BLaER1 (cell line): ENCODE data around the gene HGFAC.
"Not testable (repeated sequence)": the region's sequence is repeated elsewhere in the genome, so short reads cannot be mapped to it uniquely, and the experiment has no call there.

Experiments used
- H3K27ac ChIP-seq: shearing (Covaris generic); formaldehyde crosslinking; 2 replicates; pipeline ENCODE4 v1.8.1; 2022
- H3K27me3 ChIP-seq: shearing (Covaris generic); formaldehyde crosslinking; 2 replicates; pipeline ENCODE4 v1.8.1; 2022
- H3K36me3 ChIP-seq: shearing (Covaris generic); formaldehyde crosslinking; 2 replicates; pipeline ENCODE4 v1.8.1; 2022
- H3K4me1 ChIP-seq: shearing (Covaris generic); formaldehyde crosslinking; 2 replicates; pipeline ENCODE4 v1.8.1; 2022
- H3K4me2 ChIP-seq: shearing (Covaris generic); formaldehyde crosslinking; 2 replicates; pipeline ENCODE4 v1.8.1; 2022
- H3K4me3 ChIP-seq: shearing (Covaris generic); formaldehyde crosslinking; 2 replicates; pipeline ENCODE4 v1.8.1; 2022
- H3K9ac ChIP-seq: shearing (Covaris generic); formaldehyde crosslinking; 2 replicates; pipeline ENCODE4 v1.8.1; 2022
- H3K9me3 ChIP-seq: shearing (Covaris generic); formaldehyde crosslinking; 2 replicates; pipeline ENCODE4 v1.8.1; 2022
- H4K20me1 ChIP-seq: shearing (Covaris generic); formaldehyde crosslinking; 2 replicates; pipeline ENCODE4 v1.8.1; 2022
- Cebpa-rat ChIP-seq: shearing (Covaris generic); IDR thresholded peaks from 2 replicates; pipeline ENCODE4 v1.8.1; 2022

Gene HGFAC

DNA sequence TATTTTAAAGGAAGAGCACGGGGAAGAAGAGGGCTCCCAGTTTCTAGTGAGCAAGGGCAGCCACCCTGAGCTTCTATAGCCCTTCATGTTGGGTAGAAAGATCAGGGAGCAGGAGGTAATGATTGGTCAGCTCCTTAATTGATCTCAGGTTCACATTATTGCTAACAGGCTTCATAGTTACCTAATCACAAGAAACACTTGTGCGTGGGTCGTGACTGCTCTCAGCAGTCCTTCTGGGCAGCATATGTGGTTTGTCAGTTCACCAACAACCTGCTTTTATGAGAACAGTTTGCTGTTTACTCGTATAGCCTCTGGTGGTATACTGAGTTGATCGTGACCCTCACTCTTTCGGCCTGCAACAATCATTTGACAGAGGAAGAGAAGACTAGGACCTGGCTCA, 16.6 kb downstream of the HGFAC start:
- no peaks in the 10 kb centered on the region for H4K20me1 ChIP-seq
- no peak overlapping the region for H3K27ac ChIP-seq
- H3K4me2 ChIP-seq = no peak overlapping the region
- no peak for TF ChIP-seq Cebpa-rat
- H3K27me3 ChIP-seq = peaks cover 10% of the 10 kb centered on the region
- H3K4me3 ChIP-seq = no peak overlapping the region
- peaks cover 54% of the 10 kb centered on the region for H3K9me3 ChIP-seq
- no peaks in the 10 kb centered on the region for H3K36me3 ChIP-seq
- H3K4me1 ChIP-seq = peaks cover 29% of the 10 kb centered on the region
- no peak overlapping the region for H3K9ac ChIP-seq

DNA sequence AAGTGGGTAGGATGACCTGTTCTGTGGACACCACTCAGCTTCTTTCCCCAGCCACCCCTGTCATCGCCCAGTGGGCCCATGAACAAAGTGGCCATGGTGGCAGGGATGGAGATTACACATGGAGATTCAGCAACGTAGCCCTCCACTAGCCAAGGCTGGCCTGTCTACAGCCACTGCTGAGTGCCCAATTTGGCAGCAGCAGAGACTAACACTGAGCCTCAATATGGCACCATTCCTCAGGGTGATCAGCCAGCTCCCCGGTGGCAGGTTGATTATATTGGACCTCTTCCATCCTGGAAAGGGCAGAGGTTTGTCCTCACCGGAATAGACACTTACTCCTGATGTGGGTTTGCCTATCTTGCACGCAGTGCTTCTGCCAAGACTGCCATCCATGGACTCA, 17.4 kb downstream of the HGFAC start:
- H3K27me3 ChIP-seq = peaks cover 18% of the 10 kb centered on the region
- H3K4me1 ChIP-seq = peaks cover 37% of the 10 kb centered on the region
- H3K36me3 ChIP-seq, H3K9ac ChIP-seq, H3K4me2 ChIP-seq, H4K20me1 ChIP-seq, H3K27ac ChIP-seq, H3K4me3 ChIP-seq: not testable (repeated sequence)
- peaks cover 46% of the 10 kb centered on the region for H3K9me3 ChIP-seq

DNA sequence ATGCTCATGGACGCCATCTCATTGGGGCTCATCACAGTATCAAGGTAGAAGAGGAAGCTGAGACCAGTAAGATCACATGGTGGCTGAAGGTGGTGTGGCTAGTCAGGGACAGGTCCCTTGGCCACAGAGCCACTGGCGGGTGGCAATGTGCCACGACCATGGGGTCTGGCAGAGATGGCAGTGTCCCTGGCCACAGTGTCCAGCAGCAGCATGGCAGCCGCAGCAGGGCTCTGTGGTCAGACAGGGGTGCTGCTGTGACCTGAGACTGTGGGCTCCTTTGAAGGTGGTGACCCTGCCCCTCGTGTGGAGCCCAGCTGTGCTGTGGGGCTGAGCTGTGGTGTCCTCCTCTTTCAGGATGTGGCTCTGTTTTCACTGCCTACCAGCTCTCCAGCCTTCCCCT, 19.2 kb downstream of the HGFAC start:
- H3K27me3 ChIP-seq = peaks cover 34% of the 10 kb centered on the region
- H3K36me3 ChIP-seq = no peaks in the 10 kb centered on the region
- peaks cover 28% of the 10 kb centered on the region for H3K9me3 ChIP-seq
- H4K20me1 ChIP-seq = no peaks in the 10 kb centered on the region
- peaks cover 54% of the 10 kb centered on the region for H3K4me1 ChIP-seq
- no peak overlapping the region for H3K4me3 ChIP-seq
- no peak for TF ChIP-seq Cebpa-rat
- peak overlapping the region; percentile 52; the same call in 1 of the 2 replicates for H3K27ac ChIP-seq
- peak overlapping the region; percentile 86 for H3K4me2 ChIP-seq
- H3K9ac ChIP-seq = no peak overlapping the region; the same call in 1 of the 2 replicates

DNA sequence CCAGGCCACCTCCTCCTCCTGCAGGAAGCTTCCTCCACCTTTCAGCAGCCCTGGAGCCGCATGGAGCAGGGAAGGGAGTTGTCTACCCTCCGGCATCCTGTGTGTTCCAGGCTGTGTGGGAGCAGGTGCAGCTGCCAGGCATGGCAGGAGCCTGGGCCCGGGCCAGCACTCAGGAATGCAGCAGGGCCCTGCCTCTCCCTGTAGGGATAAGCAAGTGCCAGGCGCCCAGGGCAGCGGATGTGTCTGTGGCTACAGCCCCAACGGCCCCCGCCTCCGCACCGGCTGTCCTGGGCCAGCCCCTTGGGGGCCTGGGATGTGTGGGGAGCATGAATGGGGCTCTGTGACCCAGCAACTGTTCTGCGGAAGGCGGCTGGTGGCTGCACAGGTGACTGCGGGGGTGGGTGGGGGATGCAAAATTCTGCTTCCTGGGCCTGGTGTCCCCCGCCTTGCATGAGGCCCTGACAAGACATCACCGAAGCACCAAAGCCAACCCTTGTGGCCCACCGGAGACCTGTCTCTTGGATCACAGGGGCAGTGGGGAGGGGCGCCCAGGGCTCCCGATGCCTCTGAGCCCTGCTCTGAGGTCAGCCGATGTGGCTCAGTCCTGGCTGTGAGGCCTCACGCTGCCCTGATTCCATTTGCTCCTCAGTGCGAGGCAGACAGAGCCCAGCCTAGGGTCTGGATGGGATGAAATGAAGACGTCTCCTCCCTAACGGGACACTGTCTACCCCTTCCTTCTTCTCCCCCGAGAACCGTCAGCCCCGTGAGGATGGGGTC, 19.9 kb downstream of the HGFAC start:
- no peaks in the 10 kb centered on the region for H3K36me3 ChIP-seq
- H3K9ac ChIP-seq = peak overlapping the region; percentile 6; the same call in 1 of the 2 replicates
- H3K4me2 ChIP-seq = peak overlapping the region; percentile 86
- H4K20me1 ChIP-seq = no peaks in the 10 kb centered on the region
- H3K4me3 ChIP-seq = peak overlapping the region; percentile 40
- peaks cover 20% of the 10 kb centered on the region for H3K9me3 ChIP-seq
- peaks cover 62% of the 10 kb centered on the region for H3K4me1 ChIP-seq
- peak overlapping the region; percentile 52 for H3K27ac ChIP-seq
- peaks cover 34% of the 10 kb centered on the region for H3K27me3 ChIP-seq
- no peak for TF ChIP-seq Cebpa-rat

DNA sequence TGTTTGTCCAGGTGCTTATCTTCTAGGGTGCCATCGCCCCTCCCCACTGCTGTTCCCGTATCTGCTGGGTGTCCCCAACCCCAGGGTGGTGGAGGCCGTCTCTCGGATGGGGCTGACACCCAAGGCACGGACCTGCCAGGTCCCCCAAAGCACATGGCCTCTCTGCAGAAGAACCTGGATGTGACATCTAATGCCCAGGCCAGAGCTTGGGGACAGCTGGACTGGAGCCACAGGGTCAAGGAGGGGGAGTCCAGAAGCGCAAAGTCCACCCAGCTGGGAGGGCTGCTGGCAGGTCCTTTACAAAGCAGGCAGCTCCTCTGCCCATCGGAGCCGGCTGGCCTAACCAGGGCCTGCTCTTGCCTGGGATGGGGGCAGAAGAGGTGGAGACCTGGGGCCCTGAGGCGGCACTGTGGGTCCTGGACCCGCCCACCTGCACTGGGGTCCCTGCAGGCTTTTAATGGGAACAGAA, 20.6 kb downstream of the HGFAC start:
- peak overlapping the region; percentile 86 for H3K4me2 ChIP-seq
- H3K36me3 ChIP-seq = no peaks in the 10 kb centered on the region
- peaks cover 14% of the 10 kb centered on the region for H3K9me3 ChIP-seq
- peak overlapping the region; percentile 2; the same call in 1 of the 2 replicates for H3K4me3 ChIP-seq
- 0 out of 2 replicates have a peak overlapping the region, but pooled peaks have one; percentile 6 for H3K9ac ChIP-seq
- TF ChIP-seq Cebpa-rat = no peak
- H3K27me3 ChIP-seq = peaks cover 34% of the 10 kb centered on the region
- H4K20me1 ChIP-seq = no peaks in the 10 kb centered on the region
- H3K4me1 ChIP-seq = peaks cover 62% of the 10 kb centered on the region
- peak overlapping the region; percentile 52 for H3K27ac ChIP-seq

DNA sequence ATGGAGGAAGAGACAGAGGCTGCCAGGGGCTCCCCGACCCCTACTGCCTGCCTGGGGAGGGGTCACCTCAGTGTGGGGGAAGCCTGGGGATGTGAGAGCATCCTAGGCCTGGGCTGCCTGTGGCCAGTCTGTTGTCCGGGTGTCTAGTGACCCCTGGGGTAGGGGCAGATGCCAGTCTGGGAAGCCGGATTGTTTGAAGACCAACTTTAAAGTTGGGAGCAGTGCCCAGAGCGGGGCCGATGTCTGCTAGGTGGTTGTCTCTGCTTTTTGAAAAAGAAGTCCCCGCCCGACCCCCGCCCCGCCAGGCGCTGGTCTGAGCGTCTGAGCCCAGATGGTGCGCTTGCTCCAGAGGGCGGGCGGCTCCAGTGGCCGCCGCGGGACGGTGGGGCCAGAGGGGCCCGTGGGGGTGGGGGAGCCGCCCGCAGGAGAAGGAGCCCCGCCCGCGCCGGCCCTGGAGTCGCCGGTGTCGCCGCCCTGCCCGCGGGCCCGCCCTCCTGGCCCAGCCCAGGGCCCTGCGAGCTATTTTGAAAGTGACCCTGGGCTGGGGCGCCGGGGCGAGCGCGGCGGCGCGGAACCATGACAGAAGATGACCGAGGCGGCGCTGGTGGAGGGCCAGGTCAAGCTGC, 21.1 kb downstream of the HGFAC start, which contains the start of gene DOK7:
DOK7 (plus strand) TSS at position 517 of the 626 bp plus-strand sequence; CDS start at position 587, 70 bp downstream.
- TF ChIP-seq Cebpa-rat = no peak
- H3K4me3 ChIP-seq = peak within 1 kb of the TSS; percentile 53; the same call in 1 of the 2 replicates
- peaks cover 34% of the 10 kb centered on the region for H3K27me3 ChIP-seq
- H3K36me3 ChIP-seq = no peaks in the 10 kb centered on the region
- H3K4me1 ChIP-seq = peaks cover 62% of the 10 kb centered on the region
- H4K20me1 ChIP-seq = no peaks in the 10 kb centered on the region
- H3K4me2 ChIP-seq = peak within 1 kb of the TSS; percentile 86
- peak within 1 kb of the TSS; percentile 52 for H3K27ac ChIP-seq
- H3K9ac ChIP-seq = peak within 1 kb of the TSS; percentile 45; the same call in 1 of the 2 replicates
- peaks cover 13% of the 10 kb centered on the region for H3K9me3 ChIP-seq

DNA sequence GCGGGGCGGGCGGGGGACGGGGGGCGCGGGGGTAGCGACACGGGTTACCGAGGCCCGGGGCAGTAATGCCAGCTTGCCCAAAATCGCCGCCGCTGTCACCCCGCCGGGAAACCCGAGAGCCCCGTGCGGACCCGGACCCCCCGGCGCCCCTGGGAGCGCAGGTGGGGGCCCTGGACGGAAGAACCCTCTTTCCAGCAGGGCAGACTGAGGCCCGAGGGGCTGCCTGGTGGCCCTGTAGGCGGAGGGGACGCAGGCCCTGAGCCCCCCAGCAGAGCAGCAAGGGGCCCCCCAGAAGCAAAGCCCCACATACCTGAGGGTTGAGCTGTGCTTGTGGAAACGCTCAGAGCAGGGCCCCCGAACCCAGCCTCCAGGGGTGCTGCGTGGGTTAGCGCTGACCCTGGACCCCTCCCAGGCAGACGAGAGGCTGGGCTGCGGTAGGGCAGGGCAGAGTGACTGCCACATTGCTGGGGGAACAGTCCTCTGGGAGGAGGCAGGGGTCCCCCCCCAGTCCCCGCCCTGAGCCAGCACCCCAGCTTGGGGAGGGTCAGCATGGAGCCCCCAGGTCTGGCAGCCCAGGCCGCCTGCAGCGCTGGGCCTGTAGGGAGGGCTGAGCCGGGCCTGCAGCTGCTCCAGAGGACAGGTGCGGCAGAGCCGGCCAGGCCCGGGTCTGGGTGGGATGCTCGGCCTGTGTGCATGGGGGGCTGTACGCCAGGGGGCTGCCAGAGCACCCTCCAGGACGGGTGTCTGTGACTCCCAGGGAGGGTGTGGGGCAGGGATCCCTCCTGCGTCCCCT, 22.0 kb downstream of the HGFAC start:
- Histone ChIP-seq H3K4me2 (peak overlapping the region; percentile 77), H3K27ac (0 out of 2 replicates have a peak overlapping the region, but pooled peaks have one; percentile 26), H3K36me3 (no peaks in the 10 kb centered on the region), H3K4me3 (peak overlapping the region; percentile 53; the same call in 1 of the 2 replicates), H3K9ac (0 out of 2 replicates have a peak overlapping the region, but pooled peaks have one; percentile 45), H3K4me1 (peaks cover 62% of the 10 kb centered on the region), H4K20me1 (no peaks in the 10 kb centered on the region), H3K27me3 (peaks cover 34% of the 10 kb centered on the region), H3K9me3 (peaks cover 13% of the 10 kb centered on the region)
- no peak for TF ChIP-seq Cebpa-rat

DNA sequence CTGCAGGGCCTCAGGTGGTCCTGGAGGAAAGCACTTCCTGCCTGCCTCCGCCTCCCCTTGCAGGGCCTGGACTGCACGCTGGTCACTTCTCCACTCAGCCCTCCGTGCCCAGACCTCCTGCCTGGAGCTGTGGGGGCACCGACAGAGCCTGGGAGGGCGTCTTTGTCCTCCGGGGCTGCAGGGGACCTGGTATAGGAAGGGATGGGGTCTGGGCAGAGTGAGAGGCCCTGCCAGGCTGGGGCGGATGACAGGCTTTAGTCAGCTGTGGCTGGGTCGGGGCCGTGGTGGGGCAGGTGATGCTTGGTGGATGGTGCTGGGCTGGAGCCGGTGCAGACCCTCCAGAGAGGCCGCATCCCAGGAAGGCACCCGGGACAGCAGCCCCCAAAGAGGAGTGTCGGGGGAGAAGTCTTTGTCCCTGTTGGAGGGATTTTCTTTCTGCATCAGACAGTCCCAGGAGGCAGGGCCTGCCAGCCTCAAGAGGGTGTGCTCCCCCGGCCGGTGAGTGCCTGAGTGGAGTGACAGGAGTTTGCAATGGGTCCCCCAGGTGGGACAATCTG, 22.7 kb downstream of the HGFAC start:
- peak overlapping the region; percentile 77 for H3K4me2 ChIP-seq
- peaks cover 34% of the 10 kb centered on the region for H3K27me3 ChIP-seq
- no peaks in the 10 kb centered on the region for H4K20me1 ChIP-seq
- TF ChIP-seq Cebpa-rat = no peak
- H3K27ac ChIP-seq = no peak overlapping the region
- peaks cover 62% of the 10 kb centered on the region for H3K4me1 ChIP-seq
- peaks cover 13% of the 10 kb centered on the region for H3K9me3 ChIP-seq
- no peaks in the 10 kb centered on the region for H3K36me3 ChIP-seq
- no peak overlapping the region for H3K4me3 ChIP-seq
- H3K9ac ChIP-seq = no peak overlapping the region
